Activated T-helper 1 cell treated with Interleukin-2 at 50 U/mL for 16 hours (primary cell): ENCODE measurements around the gene MGAT5B.
"Not testable (repeated sequence)": the region's sequence is repeated elsewhere in the genome, so short reads cannot be mapped to it uniquely, and the experiment has no call there.

Experiments used
- DNase-seq: peaks from one replicate; pipeline ENCODE4 v3.0.0-alpha.2; 2020; ENCODE audit warnings: low read depth

The MGAT5B gene

GRCh38 chr17:76949913-76950695 is 81.9 kb downstream of the MGAT5B start:
- no peak for DNase-seq

- no peak for DNase-seq
Measured at GRCh38 chr17:76951375-76951905, 83.2 kb downstream of the MGAT5B start.

DNA sequence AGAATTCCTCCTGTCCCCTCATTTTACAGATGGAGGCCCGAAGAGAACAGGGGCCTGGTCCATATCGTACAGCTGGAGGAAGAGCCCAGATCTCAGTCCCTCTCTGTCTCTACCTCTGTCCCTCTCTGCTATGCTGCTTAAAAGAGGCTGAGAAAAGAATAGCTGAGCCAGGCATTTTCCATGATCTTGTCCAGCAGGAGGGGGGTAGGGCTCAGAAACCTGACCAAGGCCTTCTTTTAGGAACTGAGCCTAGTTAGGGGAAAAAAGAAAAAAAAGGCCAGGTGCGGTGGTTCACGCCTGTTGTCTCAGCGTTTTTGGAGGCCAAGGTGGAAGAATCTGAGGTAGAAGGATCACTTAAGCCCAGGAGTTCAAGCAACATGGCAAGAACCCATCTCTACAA is 84.2 kb downstream of the MGAT5B start:
- DNase-seq = no peak

GRCh38 chr17:76953066-76953465 is 84.9 kb downstream of the MGAT5B start:
- DNase-seq = no peak

DNA sequence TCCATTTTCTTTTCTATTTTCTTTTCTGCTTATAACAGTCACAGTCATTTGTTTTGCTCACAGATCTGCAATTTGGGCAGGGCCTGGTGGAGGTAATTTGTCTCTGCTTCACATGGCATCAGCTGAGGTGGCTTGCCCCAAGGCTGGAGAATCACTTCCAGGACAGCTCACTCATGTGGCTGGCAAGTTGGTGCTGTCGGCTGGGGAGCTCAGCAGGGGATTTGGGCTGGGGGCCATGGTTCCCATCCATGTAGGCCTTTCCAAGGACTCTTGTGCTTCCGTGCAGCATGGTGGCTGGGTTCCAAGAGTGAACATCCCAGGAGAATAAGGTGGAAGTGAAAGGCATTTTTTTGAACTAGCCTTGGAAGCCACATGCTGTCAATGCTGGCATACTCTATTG is 85.7 kb downstream of the MGAT5B start:
- DNase-seq = no peak

GRCh38 chr17:76955191-76955590 is 87.0 kb downstream of the MGAT5B start:
- no peak for DNase-seq

DNA sequence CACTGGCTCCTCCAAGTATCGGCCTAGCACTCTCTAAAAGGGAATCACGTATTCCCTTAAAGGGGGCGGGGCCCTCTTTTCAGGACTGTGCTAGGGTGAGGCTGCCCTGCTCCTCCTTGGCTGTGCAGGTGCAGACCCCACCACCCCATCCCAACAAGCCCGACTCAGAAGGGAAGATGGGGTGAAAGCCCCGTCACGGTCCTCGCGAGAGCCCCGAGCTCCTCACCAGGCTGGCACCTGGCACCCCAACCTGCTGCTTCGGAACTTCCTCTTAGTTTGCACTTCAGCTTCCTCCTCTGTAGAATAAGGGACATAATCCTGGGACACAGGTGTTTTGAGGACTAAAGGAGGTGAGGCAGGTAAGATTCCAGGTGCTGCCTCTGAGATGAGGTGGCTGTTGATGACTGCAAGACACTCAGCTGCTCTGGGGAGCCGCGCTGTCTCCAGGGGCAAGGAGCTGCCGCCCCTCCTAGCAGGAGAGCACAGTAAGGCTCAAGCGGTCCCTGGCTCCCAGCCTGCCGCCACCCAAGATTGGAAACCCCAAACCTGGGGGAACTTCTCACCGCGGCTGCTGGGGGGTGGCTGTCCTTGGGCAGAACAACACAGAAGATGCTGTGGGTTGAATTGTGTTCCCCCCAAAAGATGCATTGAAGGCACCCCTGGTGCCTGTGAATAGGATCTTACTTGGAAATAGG is 88.8 kb downstream of the MGAT5B start:
- no peak for DNase-seq

DNA sequence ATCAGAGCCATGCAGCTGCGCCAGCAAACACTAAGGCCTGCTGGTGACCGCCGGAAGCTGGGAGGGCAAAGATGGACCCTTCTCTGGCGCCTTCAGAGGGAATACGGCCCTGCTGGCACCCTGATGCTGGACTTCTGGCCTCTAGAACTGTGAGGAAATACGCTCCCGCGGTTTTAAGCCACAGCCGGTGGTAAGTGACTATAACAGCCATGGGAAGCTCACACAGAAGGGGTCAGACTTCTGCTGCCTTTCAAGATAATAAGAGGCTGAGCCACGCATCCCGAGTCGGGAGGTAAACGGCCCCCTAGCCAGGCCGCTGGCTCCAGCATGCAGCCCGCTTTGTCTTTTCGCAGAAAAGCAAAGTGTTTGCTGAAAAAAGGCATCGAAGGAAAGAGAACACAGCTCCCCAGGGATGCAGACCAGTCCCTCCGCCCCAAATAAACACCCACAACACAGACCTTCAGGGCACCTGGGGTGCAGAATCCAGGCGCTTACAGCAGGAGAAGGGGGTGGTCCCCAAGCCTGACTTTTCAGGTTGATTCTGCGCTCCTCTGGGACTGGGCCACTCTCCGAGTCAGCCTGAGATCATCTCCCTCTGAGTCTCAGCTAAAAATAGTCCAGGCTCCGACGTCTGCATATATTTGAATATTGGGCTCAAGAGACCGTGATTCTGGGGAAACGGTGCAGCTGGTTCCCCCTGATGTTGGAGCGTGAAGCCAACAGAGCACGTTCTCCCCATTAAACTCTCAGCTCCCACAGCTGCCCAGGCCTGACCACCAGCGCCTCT is 89.7 kb downstream of the MGAT5B start:
- no peak for DNase-seq

- DNase-seq = no peak
Measured at GRCh38 chr17:76958974-76959373, 90.8 kb downstream of the MGAT5B start.

DNA sequence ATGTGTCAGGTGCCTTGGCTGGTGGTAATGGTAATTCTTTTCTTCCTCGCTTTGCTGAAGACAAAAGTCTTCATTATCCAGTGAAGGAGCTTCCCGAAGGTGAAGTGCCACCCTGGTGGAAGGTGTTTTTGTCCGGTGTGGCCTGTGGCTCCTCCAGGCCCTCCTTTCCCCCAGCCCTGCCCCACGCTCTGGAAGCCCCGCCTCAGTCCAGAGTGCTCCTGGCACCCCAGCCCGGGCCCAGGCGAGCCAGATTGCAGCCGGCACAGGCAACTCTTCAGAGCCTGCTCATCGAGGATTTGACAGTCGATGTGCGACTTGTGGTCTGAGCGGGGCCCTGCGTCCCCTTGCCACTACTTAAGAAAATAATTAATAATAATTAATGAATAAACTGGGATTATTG is 93.7 kb downstream of the MGAT5B start:
- no peak for DNase-seq

- no peak for DNase-seq
Measured at GRCh38 chr17:76962858-76963257, 94.7 kb downstream of the MGAT5B start.

GRCh38 chr17:76966016-76966415 is 97.8 kb downstream of the MGAT5B start:
- DNase-seq = no peak

- no peak for DNase-seq
Measured at GRCh38 chr17:76966486-76967181, 98.4 kb downstream of the MGAT5B start.

- no peak for DNase-seq
Measured at GRCh38 chr17:76967762-76968161, 99.6 kb downstream of the MGAT5B start.

GRCh38 chr17:76968707-76969597 is 100.7 kb downstream of the MGAT5B start:
- peak; percentile 13 for DNase-seq

GRCh38 chr17:76969598-76970172 is 101.5 kb downstream of the MGAT5B start:
- no peak for DNase-seq

GRCh38 chr17:76970228-76970627 is 102.0 kb downstream of the MGAT5B start:
- DNase-seq = not testable (repeated sequence)

- no peak for DNase-seq
Measured at GRCh38 chr17:76972046-76972641, 103.9 kb downstream of the MGAT5B start.

GRCh38 chr17:76973040-76973439 is 104.8 kb downstream of the MGAT5B start:
- no peak for DNase-seq

- no peak for DNase-seq
Measured at GRCh38 chr17:76974721-76975120, 106.5 kb downstream of the MGAT5B start.
